Cardiac muscle cell (in vitro differentiated cells and primary cell): ENCODE data around the gene CNTFR. TPM values are rescaled to one million over a fixed set of nuclear protein-coding genes. Genes with fewer than 3 reads are reported as not detected.

Experiments
- DNase-seq, 2 donors: peaks; one replicate each; pipeline versions ENCODE4 v3.0.0 to v3.0.0-alpha.2; 2010 to 2017; ENCODE audit warnings: low read depth in 1 of 2, low spot score in 1 of 2
- H3K27ac ChIP-seq: fragments of 200-600 bp; sonication (generic); 2 replicates; pipeline ENCODE4 v1.5.1; 2016
- H3K27me3 ChIP-seq: fragments of 200-600 bp; sonication (generic); 2 replicates; pipeline ENCODE4 v1.6.0; 2016; ENCODE audit warnings: control low read depth
- H3K36me3 ChIP-seq: fragments of 200-600 bp; sonication (generic); 2 replicates; pipeline ENCODE4 v1.5.1; 2016; ENCODE audit warnings: control low read depth
- H3K4me1 ChIP-seq: fragments of 200-600 bp; sonication (generic); 2 replicates; pipeline ENCODE4 v1.8.1; 2017; ENCODE audit warnings: low read depth, mild to moderate bottlenecking, mixed run types
- H3K4me3 ChIP-seq: fragments of 200-600 bp; sonication (generic); 2 replicates; pipeline ENCODE4 v1.5.1; 2016; ENCODE audit warnings: mild to moderate bottlenecking
- H3K9me3 ChIP-seq: fragments of 200-600 bp; sonication (generic); 2 replicates; pipeline ENCODE4 v1.5.1; 2017; ENCODE audit warnings: low read depth, mild to moderate bottlenecking, control low read depth
- polyA plus RNA-seq: library from polyadenylated mRNA; unstranded; fragments of >200 nt; fragmentation: Nextera tagmentation; extraction: Ambion mirVana; gene quantifications from 2 replicates; pipeline ENCODE4 v1.2.1, GENCODE V29; 2016
- total RNA-seq: library from RNA; depleted of rRNA; stranded (reverse); fragments of >200 nt; gene quantifications from 2 replicates; pipeline ENCODE4 v1.2.3, GENCODE V29; 2016
- TF ChIP-seq, protein P1 (sequence below): IDR thresholded peaks from 2 replicates; pipeline ENCODE4 v1.5.1; 2012; ENCODE audit warnings: low read depth, mild to moderate bottlenecking, low read length

Gene CNTFR
- total and polyA plus RNA-seq, 2 experiments from 2014 or later: 15.5 to 29.8 TPM

- H3K27me3 ChIP-seq: peaks cover 16% of the 10 kb centered on the region
- DNase-seq: no peak
- H3K27ac ChIP-seq: no peak overlapping the region
- no peaks in the 10 kb centered on the region for H3K4me1 ChIP-seq
- H3K4me3 ChIP-seq: no peak overlapping the region
- TF ChIP-seq, protein P1, sequence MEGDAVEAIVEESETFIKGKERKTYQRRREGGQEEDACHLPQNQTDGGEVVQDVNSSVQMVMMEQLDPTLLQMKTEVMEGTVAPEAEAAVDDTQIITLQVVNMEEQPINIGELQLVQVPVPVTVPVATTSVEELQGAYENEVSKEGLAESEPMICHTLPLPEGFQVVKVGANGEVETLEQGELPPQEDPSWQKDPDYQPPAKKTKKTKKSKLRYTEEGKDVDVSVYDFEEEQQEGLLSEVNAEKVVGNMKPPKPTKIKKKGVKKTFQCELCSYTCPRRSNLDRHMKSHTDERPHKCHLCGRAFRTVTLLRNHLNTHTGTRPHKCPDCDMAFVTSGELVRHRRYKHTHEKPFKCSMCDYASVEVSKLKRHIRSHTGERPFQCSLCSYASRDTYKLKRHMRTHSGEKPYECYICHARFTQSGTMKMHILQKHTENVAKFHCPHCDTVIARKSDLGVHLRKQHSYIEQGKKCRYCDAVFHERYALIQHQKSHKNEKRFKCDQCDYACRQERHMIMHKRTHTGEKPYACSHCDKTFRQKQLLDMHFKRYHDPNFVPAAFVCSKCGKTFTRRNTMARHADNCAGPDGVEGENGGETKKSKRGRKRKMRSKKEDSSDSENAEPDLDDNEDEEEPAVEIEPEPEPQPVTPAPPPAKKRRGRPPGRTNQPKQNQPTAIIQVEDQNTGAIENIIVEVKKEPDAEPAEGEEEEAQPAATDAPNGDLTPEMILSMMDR: no peak
- no peaks in the 10 kb centered on the region for H3K9me3 ChIP-seq
- no peaks in the 10 kb centered on the region for H3K36me3 ChIP-seq
Measured at GRCh38 chr9:34526026-34526425, 63.5 kb downstream of the CNTFR start.

DNA sequence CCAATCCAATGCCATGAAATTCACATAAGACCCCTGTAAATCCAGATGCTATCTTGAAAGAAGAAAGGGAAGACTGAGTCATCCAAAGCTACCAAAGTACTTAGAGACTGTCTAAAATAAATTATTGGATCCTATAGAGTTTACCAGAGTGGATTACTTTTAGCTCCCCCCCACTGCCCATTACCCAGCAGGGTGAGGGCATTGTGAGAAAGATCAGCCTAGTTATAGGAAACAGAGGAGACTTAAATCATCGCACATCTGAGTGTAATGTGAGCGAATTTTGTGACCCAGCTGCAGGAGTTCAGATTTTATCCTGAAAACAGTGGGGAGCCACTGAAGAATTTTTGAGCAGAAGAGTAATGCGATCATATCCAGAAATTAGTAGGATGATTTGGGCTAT lies 65.2 kb downstream of the CNTFR start:
- TF ChIP-seq, protein P1: no peak
- no peaks in the 10 kb centered on the region for H3K4me1 ChIP-seq
- no peaks in the 10 kb centered on the region for H3K9me3 ChIP-seq

DNA sequence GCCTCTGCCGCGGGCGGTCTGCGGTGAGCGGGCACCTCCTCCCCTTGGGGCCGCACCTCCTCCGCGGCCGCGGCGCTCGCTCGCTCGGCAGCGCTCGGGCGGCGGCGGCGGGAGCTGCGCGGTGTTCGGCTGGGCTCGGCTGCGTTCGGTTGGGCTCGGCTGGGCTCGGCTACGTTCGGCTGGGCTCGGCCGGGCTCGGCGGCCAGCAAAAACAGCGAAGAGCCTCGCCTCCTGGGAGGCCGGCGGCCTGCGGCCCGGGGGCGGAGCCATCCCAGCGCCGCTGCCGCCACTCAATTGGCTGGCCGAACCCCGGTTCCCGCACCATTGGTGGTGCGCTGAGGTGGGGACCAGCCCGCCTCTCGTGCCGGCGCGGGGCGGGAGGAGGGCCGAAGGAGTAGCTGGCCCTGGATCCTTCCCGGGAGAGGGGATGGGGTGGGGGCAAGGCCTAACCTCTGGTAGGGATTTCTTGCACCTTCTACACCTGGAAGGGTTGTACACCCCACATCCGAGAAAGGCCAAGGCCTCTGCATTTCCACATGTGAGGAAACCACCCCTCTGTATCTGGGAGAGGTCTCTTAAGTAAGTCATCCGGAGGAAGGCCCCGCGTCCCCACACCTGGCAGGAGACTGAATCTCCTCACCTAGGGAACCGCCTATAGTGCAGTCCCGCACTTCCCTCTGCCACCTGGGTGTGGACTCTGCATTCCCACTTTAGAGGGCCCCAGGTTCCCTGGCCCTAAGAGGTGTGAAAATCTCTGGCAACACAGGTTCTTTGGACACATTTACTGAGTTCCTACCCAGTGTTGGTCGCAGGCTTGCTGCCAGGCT lies 66.3 kb downstream of the CNTFR start, which contains the start of gene ENHO:
ENHO (minus strand) TSS at position 20 of the 827 bp plus-strand sequence. CDS start 1,295 bp downstream, outside the sequence.
- TF ChIP-seq, protein P1: no peak
- peak; percentile 93 to 95 for DNase-seq
- H3K36me3 ChIP-seq: no peaks in the 10 kb centered on the region
- peaks cover 16% of the 10 kb centered on the region for H3K27me3 ChIP-seq
- H3K4me3 ChIP-seq: peak within 1 kb of the TSS; percentile 46
- no peak within 1 kb of the TSS for H3K27ac ChIP-seq
- H3K9me3 ChIP-seq: no peaks in the 10 kb centered on the region
- no peaks in the 10 kb centered on the region for H3K4me1 ChIP-seq

More for the DNA sequence above, 65.2 kb downstream of the CNTFR start:
- DNase-seq: no peak
- H3K27ac ChIP-seq: no peak overlapping the region
- H3K27me3 ChIP-seq: peaks cover 16% of the 10 kb centered on the region
- no peak overlapping the region for H3K4me3 ChIP-seq
- no peaks in the 10 kb centered on the region for H3K36me3 ChIP-seq

GRCh38 chr9:34522091-34522887 lies 67.2 kb downstream of the CNTFR start:
- no peaks in the 10 kb centered on the region for H3K36me3 ChIP-seq
- H3K9me3 ChIP-seq: no peaks in the 10 kb centered on the region
- peaks cover 16% of the 10 kb centered on the region for H3K27me3 ChIP-seq
- DNase-seq: no peak
- peak overlapping the region; percentile 46 for H3K4me3 ChIP-seq
- no peak overlapping the region for H3K27ac ChIP-seq
- TF ChIP-seq, protein P1: no peak
- H3K4me1 ChIP-seq: no peaks in the 10 kb centered on the region

GRCh38 chr9:34521406-34522045 lies 68.0 kb downstream of the CNTFR start:
- Histone ChIP-seq H3K27ac (no peak overlapping the region), H3K9me3 (no peaks in the 10 kb centered on the region), H3K4me1 (no peaks in the 10 kb centered on the region), H3K27me3 (peaks cover 16% of the 10 kb centered on the region), H3K36me3 (no peaks in the 10 kb centered on the region), H3K4me3 (no peak overlapping the region)
- TF ChIP-seq, protein P1: no peak
- DNase-seq: no peak
